Fibroblast of lung (primary cell): Measurements from ENCODE around the gene PDAP1.

Experiments used
- CTCF ChIP-seq, 2 donors: IDR thresholded peaks in 1 of 2; conservative IDR thresholded peaks in 1 of 2; 1 replicate in 1 of 2; 2 replicates in 1 of 2; pipeline ENCODE4 v1.5.1; 2011 to 2012; ENCODE audit warnings: low read length in 2 of 2, control low read depth in 1 of 2, inconsistent platforms in 1 of 2, low read depth in 1 of 2, mild to moderate bottlenecking in 1 of 2
- EZH2 ChIP-seq: IDR thresholded peaks from 2 replicates; pipeline ENCODE4 v1.5.1; 2012; ENCODE audit warnings: low read length, control low read depth, mild to moderate bottlenecking; ENCODE audit errors: missing control alignments

GRCh38 chr7:99373091-99374066, 35.0 kb downstream of the PDAP1 start:
- TF ChIP-seq CTCF (conservative IDR thresholded peaks at IDR 0.05 in 1 of 2, IDR thresholded peaks at IDR 0.05 in 1 of 2; ENCODE audit: low read depth in 1 of 2, low read length in 2 of 2) = no peak
- no peak for TF ChIP-seq EZH2
